ENCODE results near the gene ZC3HAV1.

Gene ZC3HAV1

GRCh38 chr7:139109188-139109982 lies at the start of gene ZC3HAV1:
Gene ZC3HAV1 (minus strand): TSS chr7:139109720. CDS start chr7:139109331, 389 bp downstream.
- peak; percentile 71 for DNase-seq (ENCODE audit: extremely low spot score)
- ChIA-PET CTCF (no interaction called here), POLR2A (no interaction called here)
- TF ChIP-seq L3MBTL2 (conservative IDR thresholded peaks at IDR 0.05) (peak; percentile 76), LEF1 (IDR thresholded peaks at IDR 0.05; ENCODE audit: borderline replicate concordance) (no peak)

GRCh38 chr7:139153832-139154231 lies 44.3 kb upstream of the ZC3HAV1 start:
- POLR2A ChIA-PET: no interaction called here
- CTCF ChIA-PET: no interaction called here
- no peak for TF ChIP-seq ARNT (IDR thresholded peaks at IDR 0.05)
- no peak for TF ChIP-seq FOXM1 (IDR thresholded peaks at IDR 0.05; ENCODE audit: borderline replicate concordance)
- no peak for TF ChIP-seq CTBP1 (IDR thresholded peaks at IDR 0.05; ENCODE audit: borderline replicate concordance)
- no peak for TF ChIP-seq FOXA1 (IDR thresholded peaks at IDR 0.05)
- no peak for TF ChIP-seq ZNF384 (IDR thresholded peaks at IDR 0.05)
- TF ChIP-seq FOXK2 (IDR thresholded peaks at IDR 0.05): no peak
- TF ChIP-seq PKNOX1 (IDR thresholded peaks at IDR 0.05): no peak
- no peak for TF ChIP-seq L3MBTL2 (conservative IDR thresholded peaks at IDR 0.05)
- no peak for TF ChIP-seq SP1 (IDR thresholded peaks at IDR 0.05)
- TF ChIP-seq BHLHE40 (IDR thresholded peaks at IDR 0.05; ENCODE audit: borderline replicate concordance): no peak
- no peak for TF ChIP-seq SUZ12 (IDR thresholded peaks at IDR 0.05)
- no peak for TF ChIP-seq ELF4 (IDR thresholded peaks at IDR 0.05)
- TF ChIP-seq LEF1 (IDR thresholded peaks at IDR 0.05; ENCODE audit: borderline replicate concordance): no peak
- no peak for TF ChIP-seq NFRKB (IDR thresholded peaks at IDR 0.05)
- no peak for TF ChIP-seq TARDBP (IDR thresholded peaks at IDR 0.05)
- TF ChIP-seq HDGF (IDR thresholded peaks at IDR 0.05; ENCODE audit: borderline replicate concordance): no peak
- no peak for DNase-seq (ENCODE audit: extremely low spot score)

- ChIA-PET POLR2A (no interaction called here), CTCF (no interaction called here)
Measured at GRCh38 chr7:139152149-139152548, 42.6 kb upstream of the ZC3HAV1 start.

GRCh38 chr7:139139150-139139549 lies 29.6 kb upstream of the ZC3HAV1 start:
- TF ChIP-seq SP1 (IDR thresholded peaks at IDR 0.05): no peak
- no peak for TF ChIP-seq BHLHE40 (IDR thresholded peaks at IDR 0.05; ENCODE audit: borderline replicate concordance)
- TF ChIP-seq SUZ12 (IDR thresholded peaks at IDR 0.05): no peak
- TF ChIP-seq NFRKB (IDR thresholded peaks at IDR 0.05): no peak
- no peak for TF ChIP-seq FOXA1 (IDR thresholded peaks at IDR 0.05)
- TF ChIP-seq FOXK2 (IDR thresholded peaks at IDR 0.05): no peak
- TF ChIP-seq PKNOX1 (IDR thresholded peaks at IDR 0.05): no peak
- TF ChIP-seq FOXM1 (IDR thresholded peaks at IDR 0.05; ENCODE audit: borderline replicate concordance): no peak
- ChIA-PET CTCF (interaction anchor here (0.6 to 1.0 kb wide), 2 partner anchors 64 to 105 kb away, joined by 3 read pairs; no protein-coding TSS in a partner anchor), POLR2A (no interaction called here)
- DNase-seq (ENCODE audit: extremely low spot score): no peak

More at GRCh38 chr7:139152149-139152548, 42.6 kb upstream of the ZC3HAV1 start:
- TF ChIP-seq HDGF (IDR thresholded peaks at IDR 0.05; ENCODE audit: borderline replicate concordance): no peak
- no peak for TF ChIP-seq FOXK2 (IDR thresholded peaks at IDR 0.05)
- TF ChIP-seq L3MBTL2 (conservative IDR thresholded peaks at IDR 0.05): no peak
- TF ChIP-seq SUZ12 (IDR thresholded peaks at IDR 0.05): no peak
- TF ChIP-seq BHLHE40 (IDR thresholded peaks at IDR 0.05; ENCODE audit: borderline replicate concordance): no peak
- no peak for TF ChIP-seq ARNT (IDR thresholded peaks at IDR 0.05)
- TF ChIP-seq FOXM1 (IDR thresholded peaks at IDR 0.05; ENCODE audit: borderline replicate concordance): no peak
- TF ChIP-seq SP1 (IDR thresholded peaks at IDR 0.05): no peak
- TF ChIP-seq NFRKB (IDR thresholded peaks at IDR 0.05): no peak
- TF ChIP-seq ELF4 (IDR thresholded peaks at IDR 0.05): no peak
- no peak for TF ChIP-seq LEF1 (IDR thresholded peaks at IDR 0.05; ENCODE audit: borderline replicate concordance)
- TF ChIP-seq TARDBP (IDR thresholded peaks at IDR 0.05): no peak
- no peak for TF ChIP-seq PKNOX1 (IDR thresholded peaks at IDR 0.05)
- no peak for DNase-seq (ENCODE audit: extremely low spot score)

- CTCF ChIA-PET: interaction anchor here (0.7 to 0.9 kb wide), 2 partner anchors 15 to 469 kb away, joined by 3 read pairs; no protein-coding TSS in a partner anchor
- POLR2A ChIA-PET: interaction anchor here (0.6 to 2.7 kb wide), 18 partner anchors 8 to 206 kb away, joined by 3 to 28 read pairs (median 4); partner anchors contain the start of gene UBN2
Measured at GRCh38 chr7:139133335-139134139, 24.0 kb upstream of the ZC3HAV1 start.

More at GRCh38 chr7:139133335-139134139, 24.0 kb upstream of the ZC3HAV1 start:
- TF ChIP-seq HDGF (IDR thresholded peaks at IDR 0.05; ENCODE audit: borderline replicate concordance) (no peak), ARNT (IDR thresholded peaks at IDR 0.05) (peak; percentile 77), NFRKB (IDR thresholded peaks at IDR 0.05) (0 out of 2 replicates have a peak, but pooled peaks have one; percentile 48), PKNOX1 (IDR thresholded peaks at IDR 0.05) (no peak), FOXK2 (IDR thresholded peaks at IDR 0.05) (0 out of 2 replicates have a peak, but pooled peaks have one; percentile 20), FOXA1 (IDR thresholded peaks at IDR 0.05) (no peak), TARDBP (IDR thresholded peaks at IDR 0.05) (no peak), BHLHE40 (IDR thresholded peaks at IDR 0.05; ENCODE audit: borderline replicate concordance) (no peak), ELF4 (IDR thresholded peaks at IDR 0.05) (peak; percentile 57; the same call in 1 of the 2 replicates), L3MBTL2 (conservative IDR thresholded peaks at IDR 0.05) (peak; percentile 99), LEF1 (IDR thresholded peaks at IDR 0.05; ENCODE audit: borderline replicate concordance) (no peak), ZNF384 (IDR thresholded peaks at IDR 0.05) (no peak), SUZ12 (IDR thresholded peaks at IDR 0.05) (no peak), FOXM1 (IDR thresholded peaks at IDR 0.05; ENCODE audit: borderline replicate concordance) (peak; percentile 77), SP1 (IDR thresholded peaks at IDR 0.05) (no peak), CTBP1 (IDR thresholded peaks at IDR 0.05; ENCODE audit: borderline replicate concordance) (peak; percentile 92)
- DNase-seq (ENCODE audit: extremely low spot score): peak; percentile 94

Measured in HEK293T (cell line).